Measurements from ENCODE around the gene WDR45. TPM values are rescaled to one million over a fixed set of nuclear protein-coding genes. Genes with fewer than 3 reads are reported as not detected.
A peak's percentile ranks its signal among the peaks of the same experiment; 100 is the strongest.

Gene WDR45
- total and polyA plus RNA-seq, 2 of the 13 experiments (the other 11 are each of a cell fraction or from before 2014, with no cell fraction given): 16.4 to 65.5 TPM

DNA sequence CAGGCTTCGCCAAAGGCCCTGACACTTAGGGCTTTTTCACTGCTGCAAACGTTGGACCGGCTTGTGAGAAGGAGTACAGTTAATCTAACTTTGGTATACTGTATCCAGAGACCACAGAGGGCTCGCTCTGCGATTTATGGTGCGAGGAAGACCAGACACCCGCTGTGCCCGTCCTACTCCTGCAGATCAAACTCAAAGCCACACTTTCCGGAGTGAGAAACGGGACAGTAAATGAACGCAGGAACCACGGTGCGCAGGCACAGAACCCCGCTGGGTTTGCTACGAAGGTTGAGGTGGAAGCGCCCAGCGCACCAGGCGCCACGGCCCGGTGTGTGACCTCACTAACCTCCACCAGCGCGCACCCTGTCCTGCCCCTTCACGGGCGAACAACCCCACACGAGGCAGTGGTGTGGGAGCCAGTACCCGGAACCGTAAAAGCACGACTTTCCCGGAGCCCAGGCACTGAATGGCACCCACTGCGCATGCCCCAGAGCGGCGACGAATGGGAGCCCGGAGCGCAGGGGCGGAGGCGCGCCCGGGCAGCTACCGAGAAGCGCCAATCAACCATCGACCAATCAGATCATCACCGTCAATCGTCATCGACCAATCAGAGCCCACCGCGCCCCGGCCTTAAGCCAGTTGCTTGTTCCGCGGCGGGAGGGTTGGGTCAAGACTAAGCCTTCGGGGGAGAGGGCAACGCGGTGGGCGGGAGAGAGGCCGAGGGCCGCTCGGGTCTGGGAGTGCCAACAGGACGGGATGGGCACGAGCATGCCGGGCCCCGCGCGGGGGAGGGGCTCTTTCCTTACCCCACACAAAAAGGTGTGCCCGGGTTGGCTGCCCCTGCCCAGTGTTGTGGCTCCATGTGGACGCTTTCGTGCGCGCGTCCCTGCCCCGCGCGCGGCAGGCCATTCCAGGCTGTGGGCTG, 21.3 kb upstream of the WDR45 start (continued):
- TF ChIP-seq, protein P1, sequence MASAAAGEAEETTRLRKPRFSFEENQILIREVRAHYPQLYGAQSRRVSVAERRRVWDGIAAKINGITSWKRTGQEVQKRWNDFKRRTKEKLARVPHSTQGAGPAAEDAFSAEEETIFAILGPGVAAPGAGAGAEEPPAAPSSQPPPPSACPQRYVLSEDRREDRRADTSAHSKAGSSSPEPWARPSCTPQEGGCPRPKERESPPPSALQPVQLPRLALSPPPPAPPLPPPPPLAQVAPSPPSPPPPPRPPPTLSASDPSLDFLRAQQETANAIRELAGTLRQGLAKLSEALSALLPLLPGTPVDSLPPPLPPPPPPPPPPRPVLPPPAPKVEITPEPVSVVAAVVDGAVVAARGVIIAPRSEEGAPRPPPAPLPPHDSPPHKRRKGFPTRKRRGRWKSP (CRISPR knock-in tag; IDR thresholded peaks at IDR 0.05): no peak
- TF ChIP-seq U2AF1 (optimal IDR thresholded peaks at IDR 0.05; ENCODE audit: low read depth, low read length) (no peak), ARNTL (CRISPR knock-in tag; IDR thresholded peaks at IDR 0.05) (no peak), RCOR2 (CRISPR knock-in tag; IDR thresholded peaks at IDR 0.05) (no peak), MED13 (CRISPR knock-in tag; IDR thresholded peaks at IDR 0.05) (0 out of 2 replicates have a peak, but pooled peaks have one; percentile 57), CC2D1A (CRISPR knock-in tag; IDR thresholded peaks at IDR 0.05) (no peak), KDM6A (CRISPR knock-in tag; IDR thresholded peaks at IDR 0.05; ENCODE audit: low read depth) (no peak), NFE2L1 (CRISPR knock-in tag; IDR thresholded peaks at IDR 0.05; ENCODE audit: borderline replicate concordance) (no peak)
- TF ChIP-seq, protein P2, sequence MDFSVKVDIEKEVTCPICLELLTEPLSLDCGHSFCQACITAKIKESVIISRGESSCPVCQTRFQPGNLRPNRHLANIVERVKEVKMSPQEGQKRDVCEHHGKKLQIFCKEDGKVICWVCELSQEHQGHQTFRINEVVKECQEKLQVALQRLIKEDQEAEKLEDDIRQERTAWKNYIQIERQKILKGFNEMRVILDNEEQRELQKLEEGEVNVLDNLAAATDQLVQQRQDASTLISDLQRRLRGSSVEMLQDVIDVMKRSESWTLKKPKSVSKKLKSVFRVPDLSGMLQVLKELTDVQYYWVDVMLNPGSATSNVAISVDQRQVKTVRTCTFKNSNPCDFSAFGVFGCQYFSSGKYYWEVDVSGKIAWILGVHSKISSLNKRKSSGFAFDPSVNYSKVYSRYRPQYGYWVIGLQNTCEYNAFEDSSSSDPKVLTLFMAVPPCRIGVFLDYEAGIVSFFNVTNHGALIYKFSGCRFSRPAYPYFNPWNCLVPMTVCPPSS (IDR thresholded peaks at IDR 0.05): no peak
- TF ChIP-seq, protein P3, sequence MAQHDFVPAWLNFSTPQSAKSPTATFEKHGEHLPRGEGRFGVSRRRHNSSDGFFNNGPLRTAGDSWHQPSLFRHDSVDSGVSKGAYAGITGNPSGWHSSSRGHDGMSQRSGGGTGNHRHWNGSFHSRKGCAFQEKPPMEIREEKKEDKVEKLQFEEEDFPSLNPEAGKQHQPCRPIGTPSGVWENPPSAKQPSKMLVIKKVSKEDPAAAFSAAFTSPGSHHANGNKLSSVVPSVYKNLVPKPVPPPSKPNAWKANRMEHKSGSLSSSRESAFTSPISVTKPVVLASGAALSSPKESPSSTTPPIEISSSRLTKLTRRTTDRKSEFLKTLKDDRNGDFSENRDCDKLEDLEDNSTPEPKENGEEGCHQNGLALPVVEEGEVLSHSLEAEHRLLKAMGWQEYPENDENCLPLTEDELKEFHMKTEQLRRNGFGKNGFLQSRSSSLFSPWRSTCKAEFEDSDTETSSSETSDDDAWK (CRISPR knock-in tag; IDR thresholded peaks at IDR 0.05): no peak
- TF ChIP-seq, protein P4, sequence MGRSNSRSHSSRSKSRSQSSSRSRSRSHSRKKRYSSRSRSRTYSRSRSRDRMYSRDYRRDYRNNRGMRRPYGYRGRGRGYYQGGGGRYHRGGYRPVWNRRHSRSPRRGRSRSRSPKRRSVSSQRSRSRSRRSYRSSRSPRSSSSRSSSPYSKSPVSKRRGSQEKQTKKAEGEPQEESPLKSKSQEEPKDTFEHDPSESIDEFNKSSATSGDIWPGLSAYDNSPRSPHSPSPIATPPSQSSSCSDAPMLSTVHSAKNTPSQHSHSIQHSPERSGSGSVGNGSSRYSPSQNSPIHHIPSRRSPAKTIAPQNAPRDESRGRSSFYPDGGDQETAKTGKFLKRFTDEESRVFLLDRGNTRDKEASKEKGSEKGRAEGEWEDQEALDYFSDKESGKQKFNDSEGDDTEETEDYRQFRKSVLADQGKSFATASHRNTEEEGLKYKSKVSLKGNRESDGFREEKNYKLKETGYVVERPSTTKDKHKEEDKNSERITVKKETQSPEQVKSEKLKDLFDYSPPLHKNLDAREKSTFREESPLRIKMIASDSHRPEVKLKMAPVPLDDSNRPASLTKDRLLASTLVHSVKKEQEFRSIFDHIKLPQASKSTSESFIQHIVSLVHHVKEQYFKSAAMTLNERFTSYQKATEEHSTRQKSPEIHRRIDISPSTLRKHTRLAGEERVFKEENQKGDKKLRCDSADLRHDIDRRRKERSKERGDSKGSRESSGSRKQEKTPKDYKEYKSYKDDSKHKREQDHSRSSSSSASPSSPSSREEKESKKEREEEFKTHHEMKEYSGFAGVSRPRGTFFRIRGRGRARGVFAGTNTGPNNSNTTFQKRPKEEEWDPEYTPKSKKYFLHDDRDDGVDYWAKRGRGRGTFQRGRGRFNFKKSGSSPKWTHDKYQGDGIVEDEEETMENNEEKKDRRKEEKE (IDR thresholded peaks at IDR 0.05): no peak
- TF ChIP-seq, protein P5, sequence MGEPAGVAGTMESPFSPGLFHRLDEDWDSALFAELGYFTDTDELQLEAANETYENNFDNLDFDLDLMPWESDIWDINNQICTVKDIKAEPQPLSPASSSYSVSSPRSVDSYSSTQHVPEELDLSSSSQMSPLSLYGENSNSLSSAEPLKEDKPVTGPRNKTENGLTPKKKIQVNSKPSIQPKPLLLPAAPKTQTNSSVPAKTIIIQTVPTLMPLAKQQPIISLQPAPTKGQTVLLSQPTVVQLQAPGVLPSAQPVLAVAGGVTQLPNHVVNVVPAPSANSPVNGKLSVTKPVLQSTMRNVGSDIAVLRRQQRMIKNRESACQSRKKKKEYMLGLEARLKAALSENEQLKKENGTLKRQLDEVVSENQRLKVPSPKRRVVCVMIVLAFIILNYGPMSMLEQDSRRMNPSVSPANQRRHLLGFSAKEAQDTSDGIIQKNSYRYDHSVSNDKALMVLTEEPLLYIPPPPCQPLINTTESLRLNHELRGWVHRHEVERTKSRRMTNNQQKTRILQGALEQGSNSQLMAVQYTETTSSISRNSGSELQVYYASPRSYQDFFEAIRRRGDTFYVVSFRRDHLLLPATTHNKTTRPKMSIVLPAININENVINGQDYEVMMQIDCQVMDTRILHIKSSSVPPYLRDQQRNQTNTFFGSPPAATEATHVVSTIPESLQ (CRISPR knock-in tag; conservative IDR thresholded peaks at IDR 0.05): no peak
